HCT116 (cell line): ENCODE measurements around the gene UGT2A2.

Experiments used
- ATF3 ChIP-seq: IDR thresholded peaks from 2 replicates; pipeline ENCODE4 v1.6.1; 2012
- POLR2A ChIP-seq: IDR thresholded peaks from 2 replicates; pipeline ENCODE4 v1.7.0; 2011; ENCODE audit warnings: borderline replicate concordance; ENCODE audit not compliant: insufficient read depth, insufficient read length; ENCODE audit errors: extremely low read depth
- POLR2AphosphoS5 ChIP-seq: IDR thresholded peaks from 2 replicates; pipeline ENCODE4 v1.6.1; 2011; ENCODE audit warnings: mild to moderate bottlenecking, low read depth, low read length, moderate library complexity
- SP1 ChIP-seq: IDR thresholded peaks from 2 replicates; pipeline ENCODE4 v1.6.1; 2012; ENCODE audit warnings: low read depth
- SRF ChIP-seq: IDR thresholded peaks from 2 replicates; pipeline ENCODE4 v1.6.1; 2012; ENCODE audit warnings: low read depth
- TCF7L2 ChIP-seq: IDR thresholded peaks from 2 replicates; pipeline ENCODE4 v1.7.0; 2011; ENCODE audit warnings: borderline replicate concordance, inconsistent platforms; ENCODE audit not compliant: insufficient read depth, insufficient read length; ENCODE audit errors: extremely low read depth
- ZNF274 ChIP-seq: fragments of 200-500 bp; sonication (Bioruptor generic); IDR thresholded peaks from 2 replicates; pipeline ENCODE4 v1.6.1; 2014; ENCODE audit warnings: mild to moderate bottlenecking, low read depth, low read length, inconsistent platforms
- TF ChIP-seq, protein P1 (sequence below), 3 experiments: fragments of 200-600 bp in 1 of 3; sonication (generic) in 1 of 3; IDR thresholded peaks in 2 of 3; conservative IDR thresholded peaks in 1 of 3; 2 replicates each; pipeline ENCODE4 v1.5.1; 2012 to 2017; ENCODE audit warnings: low read depth in 2 of 3, low read length in 2 of 3, antibody characterized with exemption in 1 of 3, borderline replicate concordance in 1 of 3, control low read depth in 1 of 3, mild to moderate bottlenecking in 1 of 3, mixed read lengths in 1 of 3, mixed run types in 1 of 3, moderate library complexity in 1 of 3; ENCODE audit not compliant: insufficient read depth in 1 of 3
- TF ChIP-seq, protein P2 (sequence below): IDR thresholded peaks from 2 replicates; pipeline ENCODE4 v1.6.1; 2012

- TF ChIP-seq, protein P1, sequence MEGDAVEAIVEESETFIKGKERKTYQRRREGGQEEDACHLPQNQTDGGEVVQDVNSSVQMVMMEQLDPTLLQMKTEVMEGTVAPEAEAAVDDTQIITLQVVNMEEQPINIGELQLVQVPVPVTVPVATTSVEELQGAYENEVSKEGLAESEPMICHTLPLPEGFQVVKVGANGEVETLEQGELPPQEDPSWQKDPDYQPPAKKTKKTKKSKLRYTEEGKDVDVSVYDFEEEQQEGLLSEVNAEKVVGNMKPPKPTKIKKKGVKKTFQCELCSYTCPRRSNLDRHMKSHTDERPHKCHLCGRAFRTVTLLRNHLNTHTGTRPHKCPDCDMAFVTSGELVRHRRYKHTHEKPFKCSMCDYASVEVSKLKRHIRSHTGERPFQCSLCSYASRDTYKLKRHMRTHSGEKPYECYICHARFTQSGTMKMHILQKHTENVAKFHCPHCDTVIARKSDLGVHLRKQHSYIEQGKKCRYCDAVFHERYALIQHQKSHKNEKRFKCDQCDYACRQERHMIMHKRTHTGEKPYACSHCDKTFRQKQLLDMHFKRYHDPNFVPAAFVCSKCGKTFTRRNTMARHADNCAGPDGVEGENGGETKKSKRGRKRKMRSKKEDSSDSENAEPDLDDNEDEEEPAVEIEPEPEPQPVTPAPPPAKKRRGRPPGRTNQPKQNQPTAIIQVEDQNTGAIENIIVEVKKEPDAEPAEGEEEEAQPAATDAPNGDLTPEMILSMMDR (IDR thresholded peaks at IDR 0.05 in 2 of 3, conservative IDR thresholded peaks at IDR 0.05 in 1 of 3; ENCODE audit: borderline replicate concordance in 1 of 3, insufficient read depth in 1 of 3, low read depth in 2 of 3, low read length in 2 of 3): no peak
- no peak for TF ChIP-seq POLR2AphosphoS5
- TF ChIP-seq ATF3: no peak
- no peak for TF ChIP-seq TCF7L2
- no peak for TF ChIP-seq ZNF274
- TF ChIP-seq POLR2A: no peak
- TF ChIP-seq, protein P2, sequence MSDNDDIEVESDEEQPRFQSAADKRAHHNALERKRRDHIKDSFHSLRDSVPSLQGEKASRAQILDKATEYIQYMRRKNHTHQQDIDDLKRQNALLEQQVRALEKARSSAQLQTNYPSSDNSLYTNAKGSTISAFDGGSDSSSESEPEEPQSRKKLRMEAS: no peak
- TF ChIP-seq SP1: no peak
- no peak for TF ChIP-seq SRF
Observed at GRCh38 chr4:69653147-69653546, 13.7 kb upstream of the UGT2A2 start, which contains the start of gene UGT2A1.
